OCI-LY1 (cell line): Measurements from ENCODE around the gene ELL.

Experiments
- H2AFZ ChIP-seq: fragments of 200-600 bp; sonication (generic), shearing (Covaris generic); 2 replicates; pipeline ENCODE4 v1.6.0; 2014; ENCODE audit warnings: antibody characterized with exemption, mild to moderate bottlenecking, low read length
- H3F3A ChIP-seq: fragments of 200-600 bp; sonication (generic), shearing (Covaris generic); 2 replicates; pipeline ENCODE4 v1.6.0; 2014; ENCODE audit warnings: mild to moderate bottlenecking, antibody characterized with exemption, low read length, moderate library complexity; ENCODE audit not compliant: insufficient read depth
- H3K27ac ChIP-seq: fragments of 200-600 bp; sonication (generic); 2 replicates; pipeline ENCODE4 v1.5.1; 2014; ENCODE audit warnings: low read length, mixed run types, mild to moderate bottlenecking, low read depth; ENCODE audit not compliant: poor library complexity, severe bottlenecking
- H3K27me3 ChIP-seq: fragments of 200-600 bp; sonication (generic); 2 replicates; pipeline ENCODE4 v1.6.0; 2014; ENCODE audit warnings: antibody characterized with exemption, mild to moderate bottlenecking, low read length, moderate library complexity; ENCODE audit not compliant: insufficient read depth
- H3K36me3 ChIP-seq: fragments of 200-600 bp; sonication (generic); 2 replicates; pipeline ENCODE4 v1.6.1; 2014; ENCODE audit warnings: mild to moderate bottlenecking, antibody characterized with exemption, low read length, moderate library complexity, mixed read lengths; ENCODE audit not compliant: insufficient read depth
- H3K4me1 ChIP-seq: fragments of 200-600 bp; sonication (generic); 2 replicates; pipeline ENCODE4 v1.5.1; 2014; ENCODE audit warnings: mild to moderate bottlenecking, low read length, moderate library complexity; ENCODE audit not compliant: insufficient read depth, severe bottlenecking
- H3K4me2 ChIP-seq: fragments of 200-600 bp; sonication (generic), shearing (Covaris generic); 2 replicates; pipeline ENCODE4 v1.6.1; 2014; ENCODE audit warnings: low read length
- H3K4me3 ChIP-seq: fragments of 200-600 bp; sonication (generic); 2 replicates; pipeline ENCODE4 v1.5.1; 2014; ENCODE audit warnings: low read length, low read depth, mild to moderate bottlenecking, mixed read lengths; ENCODE audit not compliant: poor library complexity, severe bottlenecking
- H3K79me2 ChIP-seq: fragments of 200-600 bp; shearing (Covaris generic); 2 replicates; pipeline ENCODE4 v1.6.1; 2016; ENCODE audit warnings: mixed run types, low read length, mixed read lengths; ENCODE audit not compliant: insufficient read depth
- H3K9ac ChIP-seq: fragments of 200-600 bp; sonication (generic), shearing (Covaris generic); 2 replicates; pipeline ENCODE4 v1.6.1; 2014; ENCODE audit warnings: mild to moderate bottlenecking, low read length, mixed read lengths
- H3K9me2 ChIP-seq: fragments of 200-600 bp; sonication (generic), shearing (Covaris generic); 2 replicates; pipeline ENCODE4 v1.6.1; 2014; ENCODE audit warnings: low read depth, mild to moderate bottlenecking, low read length, mixed read lengths
- H3K9me3 ChIP-seq: fragments of 200-600 bp; shearing (Covaris generic); 2 replicates; pipeline ENCODE4 v1.6.1; 2014; ENCODE audit warnings: low read length, mixed read lengths
- H4K20me1 ChIP-seq: fragments of 200-600 bp; sonication (generic), shearing (Covaris generic); 2 replicates; pipeline ENCODE4 v1.6.0; 2016; ENCODE audit warnings: mild to moderate bottlenecking, low read length; ENCODE audit not compliant: insufficient read depth
- CTCF ChIP-seq: fragments of 200-600 bp; sonication (generic), shearing (Covaris generic); IDR thresholded peaks from 2 replicates; pipeline ENCODE4 v1.5.1; 2017; ENCODE audit warnings: mild to moderate bottlenecking, antibody characterized with exemption, low read length, moderate library complexity, mixed read lengths
- EZH2 ChIP-seq: fragments of 200-600 bp; sonication (generic), shearing (Covaris generic); IDR thresholded peaks from 2 replicates; pipeline ENCODE4 v1.8.0; 2017; ENCODE audit warnings: borderline replicate concordance, mixed run types, mild to moderate bottlenecking, antibody characterized with exemption, low read length, moderate library complexity, mixed read lengths

The ELL gene

GRCh38 chr19:18537431-18537830 is 15.6 kb upstream of the ELL start:
- Histone ChIP-seq H3K9me3 (no peaks in the 10 kb centered on the region), H2AFZ (no peak overlapping the region), H3K9me2 (no peaks in the 10 kb centered on the region), H3K27me3 (no peaks in the 10 kb centered on the region), H3K36me3 (peaks cover 59% of the 10 kb centered on the region), H3K4me3 (no peak overlapping the region), H4K20me1 (no peaks in the 10 kb centered on the region), H3K4me1 (peaks cover 11% of the 10 kb centered on the region), H3K27ac (no peak overlapping the region), H3F3A (no peaks in the 10 kb centered on the region), H3K9ac (no peak overlapping the region), H3K79me2 (0 out of 2 replicates have a peak, but pooled peaks cover 2% of the 10 kb centered on the region), H3K4me2 (no peak overlapping the region)
- TF ChIP-seq CTCF (no peak), EZH2 (no peak)

- TF ChIP-seq CTCF (no peak), EZH2 (no peak)
- H3F3A ChIP-seq = no peaks in the 10 kb centered on the region
Measured at GRCh38 chr19:18536475-18536874, 14.6 kb upstream of the ELL start.

GRCh38 chr19:18533058-18533457 is 11.2 kb upstream of the ELL start:
- H3K9me2 ChIP-seq = no peaks in the 10 kb centered on the region
- TF ChIP-seq CTCF (no peak), EZH2 (no peak)
- H3K27ac ChIP-seq = no peak overlapping the region
- no peaks in the 10 kb centered on the region for H3K4me1 ChIP-seq
- no peak overlapping the region for H3K4me2 ChIP-seq
- H3K79me2 ChIP-seq = no peaks in the 10 kb centered on the region
- H3F3A ChIP-seq = no peaks in the 10 kb centered on the region
- H3K27me3 ChIP-seq = no peaks in the 10 kb centered on the region
- peaks cover 38% of the 10 kb centered on the region for H3K36me3 ChIP-seq
- no peaks in the 10 kb centered on the region for H3K9me3 ChIP-seq
- H4K20me1 ChIP-seq = no peaks in the 10 kb centered on the region
- no peak overlapping the region for H3K9ac ChIP-seq
- no peak overlapping the region for H2AFZ ChIP-seq
- no peak overlapping the region for H3K4me3 ChIP-seq

More at GRCh38 chr19:18536475-18536874, 14.6 kb upstream of the ELL start:
- H3K9me2 ChIP-seq = no peaks in the 10 kb centered on the region
- no peaks in the 10 kb centered on the region for H4K20me1 ChIP-seq
- H3K4me1 ChIP-seq = peaks cover under 1% of the 10 kb centered on the region
- H3K27ac ChIP-seq = no peak overlapping the region
- H2AFZ ChIP-seq = no peak overlapping the region
- H3K36me3 ChIP-seq = peaks cover 65% of the 10 kb centered on the region
- H3K9ac ChIP-seq = no peak overlapping the region
- H3K79me2 ChIP-seq = no peaks in the 10 kb centered on the region
- H3K9me3 ChIP-seq = no peaks in the 10 kb centered on the region
- H3K27me3 ChIP-seq = no peaks in the 10 kb centered on the region
- H3K4me3 ChIP-seq = no peak overlapping the region
- H3K4me2 ChIP-seq = no peak overlapping the region
